ENCODE data around the gene BEND3. TPM values are rescaled to one million over a fixed set of nuclear protein-coding genes. Genes with fewer than 3 reads are reported as not detected.

Gene BEND3
- total and polyA plus RNA-seq, 9 of the 15 experiments (the other 6 are each of a cell fraction or from before 2014, with no cell fraction given): 0.64 to 8.4 (median 3.3) TPM

DNA sequence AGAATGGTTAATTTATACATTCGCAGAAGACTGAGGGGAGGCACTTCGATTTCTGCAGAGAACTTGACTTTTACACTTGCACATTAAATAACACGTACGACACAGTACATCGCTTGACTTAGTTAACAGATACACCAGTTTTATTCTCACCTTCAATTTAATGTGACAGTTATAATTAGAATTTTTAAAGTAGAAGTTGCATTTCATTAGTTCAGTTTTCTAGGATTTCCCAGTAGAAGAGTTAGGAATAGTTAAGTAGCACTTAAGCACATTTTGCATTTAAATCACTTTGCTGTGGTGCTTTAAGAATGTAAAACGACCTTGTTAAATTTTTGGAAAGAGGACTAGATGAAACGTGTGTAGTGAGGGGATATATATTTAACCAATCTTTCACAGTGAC lies 1.6 kb upstream of the BEND3 start:
- BruUV-seq (replicated peaks): no TSS peak
- POLR2A ChIA-PET: no interaction called here
- Histone ChIP-seq H3K9ac (ENCODE audit: insufficient read depth in 1 of 2, low read depth in 2 of 2, low read length in 2 of 2) (peak overlapping the region in 1 of 2 experiments; percentile 80; a peak in 1 of 4 replicates), H3K4me1 (replicated peaks in 1 of 2; ENCODE audit: control insufficient read depth in 2 of 2, insufficient read depth in 2 of 2, low read length in 2 of 2) (peaks cover 20 to 26% of the 10 kb centered on the region in 2 experiments), H2AFZ (ENCODE audit: low read depth, low read length) (peak overlapping the region; percentile 92), H3K79me2 (ENCODE audit: control insufficient read depth, insufficient read depth, low read length) (peaks cover 10% of the 10 kb centered on the region), H3K27me3 (ENCODE audit: control insufficient read depth in 2 of 2, insufficient read depth in 2 of 2, low read length in 2 of 2) (no peaks in the 10 kb centered on the region), H3K9me1 (ENCODE audit: control insufficient read depth, insufficient read depth, low read length) (no peaks in the 10 kb centered on the region), H3K9me3 (replicated peaks; ENCODE audit: control insufficient read depth, insufficient read depth, low read depth, low read length) (no peaks in the 10 kb centered on the region), H4K20me1 (replicated peaks; ENCODE audit: control insufficient read depth, insufficient read depth, low read length) (no peaks in the 10 kb centered on the region), H3K4me2 (ENCODE audit: insufficient read depth, low read length) (peak overlapping the region; percentile 75), H3K36me3 (ENCODE audit: control insufficient read depth, insufficient read depth, low read length) (no peaks in the 10 kb centered on the region), H3K4me3 (no peak overlapping the region), H3K27ac (ENCODE audit: extremely low read depth, low read depth, low read length) (peak overlapping the region; percentile 85; the same call in 2 of the 3 replicates)
- ATAC-seq (no peak), FAIRE-seq (no peak), DNase-seq (ENCODE audit: extremely low read depth in 1 of 4, low spot score in 3 of 4) (no peak)
- in situ Hi-C loops (cut with MboI): no loop called here
- CTCF ChIA-PET (ENCODE audit: low intra/inter-chr PET ratio): no interaction called here
- intact Hi-C loops (cut with micrococcal nuclease): loop anchor here (10.0 kb wide), 1 partner anchor 792 kb away; the partner anchor contains the start of gene ATG5
- WGBS (ENCODE audit: insufficient coverage, low coverage, missing lambda C conversion rate): 34% methylated on average over 7 of the region's 7 CpGs
- TF ChIP-seq CHD1 (IDR thresholded peaks at IDR 0.05; ENCODE audit: low read length) (no peak), ETV6 (IDR thresholded peaks at IDR 0.05; ENCODE audit: borderline replicate concordance in 1 of 2, low read depth in 2 of 2, low read length in 1 of 2) (no peak), ETV6 (CRISPR knock-in tag; IDR thresholded peaks at IDR 0.05; ENCODE audit: borderline replicate concordance) (no peak), PHTF2 (CRISPR knock-in tag; IDR thresholded peaks at IDR 0.05) (no peak), TRIM28 (IDR thresholded peaks at IDR 0.05) (no peak), KLF1 (tag; IDR thresholded peaks at IDR 0.05) (no peak), ZBED1 (IDR thresholded peaks at IDR 0.05) (no peak), ZNF717 (CRISPR knock-in tag; IDR thresholded peaks at IDR 0.05) (no peak), ZKSCAN3 (CRISPR knock-in tag; IDR thresholded peaks at IDR 0.05) (no peak)
- TF ChIP-seq, protein P1, sequence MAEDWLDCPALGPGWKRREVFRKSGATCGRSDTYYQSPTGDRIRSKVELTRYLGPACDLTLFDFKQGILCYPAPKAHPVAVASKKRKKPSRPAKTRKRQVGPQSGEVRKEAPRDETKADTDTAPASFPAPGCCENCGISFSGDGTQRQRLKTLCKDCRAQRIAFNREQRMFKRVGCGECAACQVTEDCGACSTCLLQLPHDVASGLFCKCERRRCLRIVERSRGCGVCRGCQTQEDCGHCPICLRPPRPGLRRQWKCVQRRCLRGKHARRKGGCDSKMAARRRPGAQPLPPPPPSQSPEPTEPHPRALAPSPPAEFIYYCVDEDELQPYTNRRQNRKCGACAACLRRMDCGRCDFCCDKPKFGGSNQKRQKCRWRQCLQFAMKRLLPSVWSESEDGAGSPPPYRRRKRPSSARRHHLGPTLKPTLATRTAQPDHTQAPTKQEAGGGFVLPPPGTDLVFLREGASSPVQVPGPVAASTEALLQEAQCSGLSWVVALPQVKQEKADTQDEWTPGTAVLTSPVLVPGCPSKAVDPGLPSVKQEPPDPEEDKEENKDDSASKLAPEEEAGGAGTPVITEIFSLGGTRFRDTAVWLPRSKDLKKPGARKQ (CRISPR knock-in tag; IDR thresholded peaks at IDR 0.05): no peak
- TF ChIP-seq, protein P2, sequence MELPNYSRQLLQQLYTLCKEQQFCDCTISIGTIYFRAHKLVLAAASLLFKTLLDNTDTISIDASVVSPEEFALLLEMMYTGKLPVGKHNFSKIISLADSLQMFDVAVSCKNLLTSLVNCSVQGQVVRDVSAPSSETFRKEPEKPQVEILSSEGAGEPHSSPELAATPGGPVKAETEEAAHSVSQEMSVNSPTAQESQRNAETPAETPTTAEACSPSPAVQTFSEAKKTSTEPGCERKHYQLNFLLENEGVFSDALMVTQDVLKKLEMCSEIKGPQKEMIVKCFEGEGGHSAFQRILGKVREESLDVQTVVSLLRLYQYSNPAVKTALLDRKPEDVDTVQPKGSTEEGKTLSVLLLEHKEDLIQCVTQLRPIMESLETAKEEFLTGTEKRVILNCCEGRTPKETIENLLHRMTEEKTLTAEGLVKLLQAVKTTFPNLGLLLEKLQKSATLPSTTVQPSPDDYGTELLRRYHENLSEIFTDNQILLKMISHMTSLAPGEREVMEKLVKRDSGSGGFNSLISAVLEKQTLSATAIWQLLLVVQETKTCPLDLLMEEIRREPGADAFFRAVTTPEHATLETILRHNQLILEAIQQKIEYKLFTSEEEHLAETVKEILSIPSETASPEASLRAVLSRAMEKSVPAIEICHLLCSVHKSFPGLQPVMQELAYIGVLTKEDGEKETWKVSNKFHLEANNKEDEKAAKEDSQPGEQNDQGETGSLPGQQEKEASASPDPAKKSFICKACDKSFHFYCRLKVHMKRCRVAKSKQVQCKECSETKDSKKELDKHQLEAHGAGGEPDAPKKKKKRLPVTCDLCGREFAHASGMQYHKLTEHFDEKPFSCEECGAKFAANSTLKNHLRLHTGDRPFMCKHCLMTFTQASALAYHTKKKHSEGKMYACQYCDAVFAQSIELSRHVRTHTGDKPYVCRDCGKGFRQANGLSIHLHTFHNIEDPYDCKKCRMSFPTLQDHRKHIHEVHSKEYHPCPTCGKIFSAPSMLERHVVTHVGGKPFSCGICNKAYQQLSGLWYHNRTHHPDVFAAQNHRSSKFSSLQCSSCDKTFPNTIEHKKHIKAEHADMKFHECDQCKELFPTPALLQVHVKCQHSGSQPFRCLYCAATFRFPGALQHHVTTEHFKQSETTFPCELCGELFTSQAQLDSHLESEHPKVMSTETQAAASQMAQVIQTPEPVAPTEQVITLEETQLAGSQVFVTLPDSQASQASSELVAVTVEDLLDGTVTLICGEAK (IDR thresholded peaks at IDR 0.05): no peak
- TF ChIP-seq, protein P2 (CRISPR knock-in tag; IDR thresholded peaks at IDR 0.05): no peak
- TF ChIP-seq, protein P3, sequence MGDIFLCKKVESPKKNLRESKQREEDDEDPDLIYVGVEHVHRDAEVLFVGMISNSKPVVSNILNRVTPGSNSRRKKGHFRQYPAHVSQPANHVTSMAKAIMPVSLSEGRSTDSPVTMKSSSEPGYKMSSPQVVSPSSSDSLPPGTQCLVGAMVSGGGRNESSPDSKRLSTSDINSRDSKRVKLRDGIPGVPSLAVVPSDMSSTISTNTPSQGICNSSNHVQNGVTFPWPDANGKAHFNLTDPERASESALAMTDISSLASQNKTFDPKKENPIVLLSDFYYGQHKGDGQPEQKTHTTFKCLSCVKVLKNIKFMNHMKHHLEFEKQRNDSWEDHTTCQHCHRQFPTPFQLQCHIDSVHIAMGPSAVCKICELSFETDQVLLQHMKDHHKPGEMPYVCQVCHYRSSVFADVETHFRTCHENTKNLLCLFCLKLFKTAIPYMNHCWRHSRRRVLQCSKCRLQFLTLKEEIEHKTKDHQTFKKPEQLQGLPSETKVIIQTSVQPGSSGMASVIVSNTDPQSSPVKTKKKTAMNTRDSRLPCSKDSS (IDR thresholded peaks at IDR 0.05; ENCODE audit: low read depth, partially characterized antibody): no peak
